Neural cell (in vitro differentiated cells): ENCODE results near the gene CTTN. TPM values are rescaled to one million over a fixed set of nuclear protein-coding genes. Genes with fewer than 3 reads are reported as not detected.

Experiments used
- H2AFZ ChIP-seq: fragments of 200-600, 300-800 bp; sonication (generic), shearing (Covaris generic); 2 replicates; pipeline ENCODE4 v1.6.0; 2014; ENCODE audit warnings: low read depth, mild to moderate bottlenecking, antibody characterized with exemption, low read length, moderate library complexity
- H3F3A ChIP-seq: fragments of 200-600 bp; shearing (Covaris generic); 2 replicates; pipeline ENCODE4 v1.6.1; 2016; ENCODE audit warnings: mild to moderate bottlenecking, moderate library complexity, mixed read lengths, antibody characterized with exemption, low read length; ENCODE audit not compliant: insufficient read depth, poor library complexity, severe bottlenecking
- H3K27ac ChIP-seq: fragments of 200-600, 300-800 bp; sonication (generic), shearing (Covaris generic); 2 replicates; pipeline ENCODE4 v1.5.1; 2014; ENCODE audit warnings: mild to moderate bottlenecking, low read length, moderate library complexity
- H3K27me3 ChIP-seq: fragments of 300-800, 200-600 bp; sonication (generic), shearing (Covaris generic); 2 replicates; pipeline ENCODE4 v1.6.0; 2014; ENCODE audit warnings: mild to moderate bottlenecking, low read depth, low read length, moderate library complexity; ENCODE audit not compliant: insufficient read depth
- H3K36me3 ChIP-seq: fragments of 300-800, 200-600 bp; sonication (generic), shearing (Covaris generic); 2 replicates; pipeline ENCODE4 v1.5.1; 2014; ENCODE audit warnings: mild to moderate bottlenecking, antibody characterized with exemption, low read length, moderate library complexity; ENCODE audit not compliant: insufficient read depth
- H3K4me2 ChIP-seq: fragments of 300-800, 200-600 bp; sonication (generic), shearing (Covaris generic); 2 replicates; pipeline ENCODE4 v1.6.0; 2014; ENCODE audit warnings: mild to moderate bottlenecking, low read length
- H3K4me3 ChIP-seq: fragments of 300-800, 200-600 bp; sonication (generic), shearing (Covaris generic); 2 replicates; pipeline ENCODE4 v1.5.1; 2014; ENCODE audit warnings: mild to moderate bottlenecking, low read length, moderate library complexity
- H3K79me2 ChIP-seq: fragments of 200-600 bp; shearing (Covaris generic); replicated peaks from 2 replicates; pipeline ENCODE4 v1.6.0; 2014; ENCODE audit warnings: mild to moderate bottlenecking, low read length, moderate library complexity; ENCODE audit not compliant: insufficient read depth
- H3K9ac ChIP-seq: fragments of 300-800, 200-600 bp; sonication (generic), shearing (Covaris generic); 2 replicates; pipeline ENCODE4 v1.6.1; 2016; ENCODE audit warnings: mild to moderate bottlenecking, low read length, mixed read lengths
- H3K9me2 ChIP-seq: fragments of 200-600 bp; shearing (Covaris generic); 2 replicates; pipeline ENCODE4 v1.6.1; 2016; ENCODE audit warnings: mild to moderate bottlenecking, low read length, mixed read lengths; ENCODE audit not compliant: insufficient read depth
- H3K9me3 ChIP-seq: fragments of 200-600, 300-800 bp; sonication (generic), shearing (Covaris generic); 2 replicates; pipeline ENCODE4 v1.6.1; 2016; ENCODE audit warnings: mild to moderate bottlenecking, mixed run types, low read length, moderate library complexity, mixed read lengths
- H4K20me1 ChIP-seq: fragments of 200-600 bp; shearing (Covaris generic); 2 replicates; pipeline ENCODE4 v1.6.1; 2016; ENCODE audit warnings: mild to moderate bottlenecking, mixed run types; ENCODE audit not compliant: insufficient read depth
- EP300 ChIP-seq: fragments of 450-650 bp; conservative IDR thresholded peaks from 2 replicates; pipeline ENCODE4 v1.6.1; 2014; ENCODE audit warnings: antibody characterized with exemption, mild to moderate bottlenecking, moderate library complexity; ENCODE audit not compliant: poor library complexity, severe bottlenecking
- EZH2 ChIP-seq: fragments of 200-600, 300-800 bp; shearing (Covaris generic), sonication (generic); IDR thresholded peaks from 2 replicates; pipeline ENCODE4 v1.6.1; 2014; ENCODE audit warnings: antibody characterized with exemption, low read length, borderline replicate concordance, mild to moderate bottlenecking; ENCODE audit not compliant: insufficient read depth, poor library complexity, severe bottlenecking
- MXI1 ChIP-seq: fragments of 450-650 bp; conservative IDR thresholded peaks from 2 replicates; pipeline ENCODE4 v1.6.1; 2014; ENCODE audit warnings: antibody characterized with exemption, mild to moderate bottlenecking; ENCODE audit not compliant: poor library complexity, severe bottlenecking
- POLR2AphosphoS5 ChIP-seq: IDR thresholded peaks from 2 replicates; pipeline ENCODE4 v1.6.1; 2012
- RAD21 ChIP-seq: fragments of 450-650 bp; conservative IDR thresholded peaks from 2 replicates; pipeline ENCODE4 v1.6.1; 2014; ENCODE audit warnings: antibody characterized with exemption, mild to moderate bottlenecking, moderate library complexity
- SMC3 ChIP-seq: fragments of 450-650 bp; conservative IDR thresholded peaks from 2 replicates; pipeline ENCODE4 v1.6.1; 2014; ENCODE audit warnings: antibody characterized with exemption, mild to moderate bottlenecking, moderate library complexity; ENCODE audit not compliant: poor library complexity
- TAF1 ChIP-seq: IDR thresholded peaks from 2 replicates; pipeline ENCODE4 v1.6.1; 2012; ENCODE audit warnings: low read depth
- polyA plus RNA-seq: library from polyadenylated mRNA; depleted of rRNA; stranded (reverse); fragments of >200 nt; gene quantifications from 2 replicates; pipeline ENCODE4 v1.2.3, GENCODE V29; 2014
- TF ChIP-seq, protein P1 (sequence below): IDR thresholded peaks from 2 replicates; pipeline ENCODE4 v1.6.1; 2012; ENCODE audit warnings: borderline replicate concordance
- TF ChIP-seq, protein P2 (sequence below): fragments of 450-650 bp; IDR thresholded peaks from 2 replicates; pipeline ENCODE4 v1.5.1; 2014; ENCODE audit warnings: antibody characterized with exemption, mild to moderate bottlenecking, moderate library complexity; ENCODE audit not compliant: poor library complexity, severe bottlenecking

Gene CTTN
- polyA plus RNA-seq, 1 donor from 2014 or later: 220 TPM

DNA sequence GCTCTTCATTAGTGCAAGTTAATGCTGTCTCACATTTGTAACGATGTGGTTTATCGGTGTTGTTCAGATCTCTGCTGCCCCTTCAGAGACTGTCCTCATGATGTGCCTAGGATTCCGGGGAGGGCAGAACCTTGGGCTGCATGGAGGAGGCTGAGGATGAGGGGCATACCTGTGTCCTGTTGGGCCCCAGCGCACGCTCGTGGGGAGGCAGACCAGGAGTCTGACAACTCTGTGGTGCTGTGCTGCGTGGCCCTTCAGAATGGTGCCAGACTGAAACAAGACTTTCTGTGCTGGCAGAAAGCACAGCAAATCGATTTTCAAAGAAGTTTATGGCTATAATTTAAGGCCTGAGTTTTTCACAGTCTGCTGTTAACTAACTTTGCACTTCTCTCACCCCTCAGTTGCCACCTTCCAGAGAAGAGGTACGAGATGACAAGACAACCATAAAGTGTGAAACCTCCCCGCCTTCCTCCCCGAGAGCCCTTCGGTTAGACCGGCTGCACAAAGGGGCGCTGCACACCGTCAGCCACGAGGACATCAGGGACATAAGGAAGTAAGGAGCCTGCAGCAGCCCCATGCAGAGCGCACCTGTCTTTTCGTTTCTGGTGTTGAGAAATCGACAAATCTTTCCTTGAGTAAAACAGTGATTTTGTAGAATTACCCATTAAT is 44.3 kb upstream of the CTTN start:
- no peak overlapping the region for H3K4me2 ChIP-seq
- H3K9ac ChIP-seq: no peak overlapping the region
- H4K20me1 ChIP-seq: no peaks in the 10 kb centered on the region
- no peaks in the 10 kb centered on the region for H3K9me2 ChIP-seq
- H3K4me3 ChIP-seq: no peak overlapping the region
- H3K79me2 ChIP-seq: no peaks in the 10 kb centered on the region
- TF ChIP-seq, protein P1, sequence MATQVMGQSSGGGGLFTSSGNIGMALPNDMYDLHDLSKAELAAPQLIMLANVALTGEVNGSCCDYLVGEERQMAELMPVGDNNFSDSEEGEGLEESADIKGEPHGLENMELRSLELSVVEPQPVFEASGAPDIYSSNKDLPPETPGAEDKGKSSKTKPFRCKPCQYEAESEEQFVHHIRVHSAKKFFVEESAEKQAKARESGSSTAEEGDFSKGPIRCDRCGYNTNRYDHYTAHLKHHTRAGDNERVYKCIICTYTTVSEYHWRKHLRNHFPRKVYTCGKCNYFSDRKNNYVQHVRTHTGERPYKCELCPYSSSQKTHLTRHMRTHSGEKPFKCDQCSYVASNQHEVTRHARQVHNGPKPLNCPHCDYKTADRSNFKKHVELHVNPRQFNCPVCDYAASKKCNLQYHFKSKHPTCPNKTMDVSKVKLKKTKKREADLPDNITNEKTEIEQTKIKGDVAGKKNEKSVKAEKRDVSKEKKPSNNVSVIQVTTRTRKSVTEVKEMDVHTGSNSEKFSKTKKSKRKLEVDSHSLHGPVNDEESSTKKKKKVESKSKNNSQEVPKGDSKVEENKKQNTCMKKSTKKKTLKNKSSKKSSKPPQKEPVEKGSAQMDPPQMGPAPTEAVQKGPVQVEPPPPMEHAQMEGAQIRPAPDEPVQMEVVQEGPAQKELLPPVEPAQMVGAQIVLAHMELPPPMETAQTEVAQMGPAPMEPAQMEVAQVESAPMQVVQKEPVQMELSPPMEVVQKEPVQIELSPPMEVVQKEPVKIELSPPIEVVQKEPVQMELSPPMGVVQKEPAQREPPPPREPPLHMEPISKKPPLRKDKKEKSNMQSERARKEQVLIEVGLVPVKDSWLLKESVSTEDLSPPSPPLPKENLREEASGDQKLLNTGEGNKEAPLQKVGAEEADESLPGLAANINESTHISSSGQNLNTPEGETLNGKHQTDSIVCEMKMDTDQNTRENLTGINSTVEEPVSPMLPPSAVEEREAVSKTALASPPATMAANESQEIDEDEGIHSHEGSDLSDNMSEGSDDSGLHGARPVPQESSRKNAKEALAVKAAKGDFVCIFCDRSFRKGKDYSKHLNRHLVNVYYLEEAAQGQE: no peak
- TF ChIP-seq TAF1 (no peak), SMC3 (no peak), MXI1 (no peak), EZH2 (no peak), POLR2AphosphoS5 (no peak), RAD21 (no peak), EP300 (no peak)
- TF ChIP-seq, protein P2, sequence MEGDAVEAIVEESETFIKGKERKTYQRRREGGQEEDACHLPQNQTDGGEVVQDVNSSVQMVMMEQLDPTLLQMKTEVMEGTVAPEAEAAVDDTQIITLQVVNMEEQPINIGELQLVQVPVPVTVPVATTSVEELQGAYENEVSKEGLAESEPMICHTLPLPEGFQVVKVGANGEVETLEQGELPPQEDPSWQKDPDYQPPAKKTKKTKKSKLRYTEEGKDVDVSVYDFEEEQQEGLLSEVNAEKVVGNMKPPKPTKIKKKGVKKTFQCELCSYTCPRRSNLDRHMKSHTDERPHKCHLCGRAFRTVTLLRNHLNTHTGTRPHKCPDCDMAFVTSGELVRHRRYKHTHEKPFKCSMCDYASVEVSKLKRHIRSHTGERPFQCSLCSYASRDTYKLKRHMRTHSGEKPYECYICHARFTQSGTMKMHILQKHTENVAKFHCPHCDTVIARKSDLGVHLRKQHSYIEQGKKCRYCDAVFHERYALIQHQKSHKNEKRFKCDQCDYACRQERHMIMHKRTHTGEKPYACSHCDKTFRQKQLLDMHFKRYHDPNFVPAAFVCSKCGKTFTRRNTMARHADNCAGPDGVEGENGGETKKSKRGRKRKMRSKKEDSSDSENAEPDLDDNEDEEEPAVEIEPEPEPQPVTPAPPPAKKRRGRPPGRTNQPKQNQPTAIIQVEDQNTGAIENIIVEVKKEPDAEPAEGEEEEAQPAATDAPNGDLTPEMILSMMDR: no peak
- H3K9me3 ChIP-seq: no peaks in the 10 kb centered on the region
- no peak overlapping the region for H2AFZ ChIP-seq
- H3F3A ChIP-seq: no peaks in the 10 kb centered on the region
- no peaks in the 10 kb centered on the region for H3K27me3 ChIP-seq
- H3K36me3 ChIP-seq: peaks cover 13% of the 10 kb centered on the region
- no peak overlapping the region for H3K27ac ChIP-seq

DNA sequence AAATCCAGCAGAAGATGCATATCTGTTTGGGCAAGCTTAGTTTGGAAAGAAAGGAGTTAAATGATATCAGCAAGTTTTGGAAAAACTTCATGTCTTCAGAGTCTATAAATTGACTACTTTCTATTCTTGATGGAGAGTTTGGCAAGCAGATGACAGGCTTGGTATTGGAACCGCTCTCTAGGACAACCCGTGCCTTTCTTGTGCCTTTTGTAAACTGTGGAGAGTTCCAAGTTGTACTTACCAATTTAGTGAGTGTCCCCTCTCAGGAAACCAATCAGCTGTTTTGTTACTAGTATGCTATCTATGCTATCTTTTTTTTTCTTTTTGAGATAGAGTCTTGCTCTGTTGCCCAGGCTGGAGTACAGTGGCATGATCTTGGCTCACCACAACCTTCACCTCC is 43.7 kb upstream of the CTTN start:
- no peak overlapping the region for H3K27ac ChIP-seq
- TF ChIP-seq TAF1 (no peak), SMC3 (no peak), POLR2AphosphoS5 (no peak), RAD21 (no peak), MXI1 (no peak), EP300 (no peak), EZH2 (no peak)
- TF ChIP-seq, protein P1: no peak
- TF ChIP-seq, protein P2: no peak
- H3K79me2 ChIP-seq: no peaks in the 10 kb centered on the region
- H3K27me3 ChIP-seq: no peaks in the 10 kb centered on the region
- H3K4me2 ChIP-seq: no peak overlapping the region
- no peak overlapping the region for H3K9ac ChIP-seq
- H3K9me3 ChIP-seq: no peaks in the 10 kb centered on the region
- no peaks in the 10 kb centered on the region for H3K9me2 ChIP-seq
- no peak overlapping the region for H2AFZ ChIP-seq
- peaks cover 13% of the 10 kb centered on the region for H3K36me3 ChIP-seq
- no peaks in the 10 kb centered on the region for H4K20me1 ChIP-seq
- H3F3A ChIP-seq: no peaks in the 10 kb centered on the region
- H3K4me3 ChIP-seq: no peak overlapping the region
